ENCODE results near the gene LMNB1.
"Not testable (repeated sequence)": the region's sequence is repeated elsewhere in the genome, so short reads cannot be mapped to it uniquely, and the experiment has no call there.

Gene LMNB1

GRCh38 chr5:126793097-126793496 lies 16.2 kb downstream of the LMNB1 start:
- DNase-seq (ENCODE audit: extremely low read depth, insufficient read length): no peak
- no peaks in the 10 kb centered on the region for H3K36me3 ChIP-seq (ENCODE audit: control insufficient read depth, insufficient read depth, low read length)
- peak overlapping the region; percentile 44 for H3K4me3 ChIP-seq (replicated peaks; ENCODE audit: low read depth, low read length)
- no peak for TF ChIP-seq CTCF (IDR thresholded peaks at IDR 0.05; ENCODE audit: insufficient read depth, low read length, poor library complexity, severe bottlenecking)
- H3K27me3 ChIP-seq (replicated peaks; ENCODE audit: control insufficient read depth, insufficient read depth, low read length): no peaks in the 10 kb centered on the region

- not testable (repeated sequence) for H3K4me3 ChIP-seq (replicated peaks; ENCODE audit: low read depth, low read length); DNase-seq (ENCODE audit: extremely low read depth, insufficient read length); H3K27me3 ChIP-seq (replicated peaks; ENCODE audit: control insufficient read depth, insufficient read depth, low read length); H3K36me3 ChIP-seq (ENCODE audit: control insufficient read depth, insufficient read depth, low read length)
Measured at GRCh38 chr5:126793648-126794047, 16.7 kb downstream of the LMNB1 start.

GRCh38 chr5:126794157-126794828 lies 17.4 kb downstream of the LMNB1 start:
- TF ChIP-seq CTCF (IDR thresholded peaks at IDR 0.05; ENCODE audit: insufficient read depth, low read length, poor library complexity, severe bottlenecking): no peak
- DNase-seq (ENCODE audit: extremely low read depth, insufficient read length): no peak
- H3K27me3 ChIP-seq (replicated peaks; ENCODE audit: control insufficient read depth, insufficient read depth, low read length): no peaks in the 10 kb centered on the region
- H3K36me3 ChIP-seq (ENCODE audit: control insufficient read depth, insufficient read depth, low read length): no peaks in the 10 kb centered on the region
- H3K4me3 ChIP-seq (replicated peaks; ENCODE audit: low read depth, low read length): no peak overlapping the region

GRCh38 chr5:126799780-126800179 lies 22.8 kb downstream of the LMNB1 start:
- no peaks in the 10 kb centered on the region for H3K36me3 ChIP-seq (ENCODE audit: control insufficient read depth, insufficient read depth, low read length)
- no peaks in the 10 kb centered on the region for H3K27me3 ChIP-seq (replicated peaks; ENCODE audit: control insufficient read depth, insufficient read depth, low read length)
- TF ChIP-seq CTCF (IDR thresholded peaks at IDR 0.05; ENCODE audit: insufficient read depth, low read length, poor library complexity, severe bottlenecking): no peak
- no peak overlapping the region for H3K4me3 ChIP-seq (replicated peaks; ENCODE audit: low read depth, low read length)
- no peak for DNase-seq (ENCODE audit: extremely low read depth, insufficient read length)

- Histone ChIP-seq H3K27me3 (replicated peaks; ENCODE audit: control insufficient read depth, insufficient read depth, low read length) (no peaks in the 10 kb centered on the region), H3K36me3 (ENCODE audit: control insufficient read depth, insufficient read depth, low read length) (no peaks in the 10 kb centered on the region; the same call in none of the 2 replicates), H3K4me3 (replicated peaks; ENCODE audit: low read depth, low read length) (no peak overlapping the region)
- DNase-seq (ENCODE audit: extremely low read depth, insufficient read length): no peak
- no peak for TF ChIP-seq CTCF (IDR thresholded peaks at IDR 0.05; ENCODE audit: insufficient read depth, low read length, poor library complexity, severe bottlenecking)
Measured at GRCh38 chr5:126801174-126801991, 24.4 kb downstream of the LMNB1 start.

GRCh38 chr5:126801992-126802294 lies 25.0 kb downstream of the LMNB1 start:
- no peak overlapping the region for H3K4me3 ChIP-seq (replicated peaks; ENCODE audit: low read depth, low read length)
- no peaks in the 10 kb centered on the region for H3K27me3 ChIP-seq (replicated peaks; ENCODE audit: control insufficient read depth, insufficient read depth, low read length)
- H3K36me3 ChIP-seq (ENCODE audit: control insufficient read depth, insufficient read depth, low read length): peaks cover 3% of the 10 kb centered on the region
- TF ChIP-seq CTCF (IDR thresholded peaks at IDR 0.05; ENCODE audit: insufficient read depth, low read length, poor library complexity, severe bottlenecking): peak; percentile 37
- DNase-seq (ENCODE audit: extremely low read depth, insufficient read length): no peak
